NCI-H524 (cell line): ENCODE data around the gene ATG13.
"Not testable (repeated sequence)": the region's sequence is repeated elsewhere in the genome, so short reads cannot be mapped to it uniquely, and the experiment has no call there.

ENCODE experiments used
- DNase-seq, 2 experiments: peaks; one replicate each; lab custom pipeline; 2025; lab: John Stamatoyannopoulos, UW

The ATG13 gene

DNA sequence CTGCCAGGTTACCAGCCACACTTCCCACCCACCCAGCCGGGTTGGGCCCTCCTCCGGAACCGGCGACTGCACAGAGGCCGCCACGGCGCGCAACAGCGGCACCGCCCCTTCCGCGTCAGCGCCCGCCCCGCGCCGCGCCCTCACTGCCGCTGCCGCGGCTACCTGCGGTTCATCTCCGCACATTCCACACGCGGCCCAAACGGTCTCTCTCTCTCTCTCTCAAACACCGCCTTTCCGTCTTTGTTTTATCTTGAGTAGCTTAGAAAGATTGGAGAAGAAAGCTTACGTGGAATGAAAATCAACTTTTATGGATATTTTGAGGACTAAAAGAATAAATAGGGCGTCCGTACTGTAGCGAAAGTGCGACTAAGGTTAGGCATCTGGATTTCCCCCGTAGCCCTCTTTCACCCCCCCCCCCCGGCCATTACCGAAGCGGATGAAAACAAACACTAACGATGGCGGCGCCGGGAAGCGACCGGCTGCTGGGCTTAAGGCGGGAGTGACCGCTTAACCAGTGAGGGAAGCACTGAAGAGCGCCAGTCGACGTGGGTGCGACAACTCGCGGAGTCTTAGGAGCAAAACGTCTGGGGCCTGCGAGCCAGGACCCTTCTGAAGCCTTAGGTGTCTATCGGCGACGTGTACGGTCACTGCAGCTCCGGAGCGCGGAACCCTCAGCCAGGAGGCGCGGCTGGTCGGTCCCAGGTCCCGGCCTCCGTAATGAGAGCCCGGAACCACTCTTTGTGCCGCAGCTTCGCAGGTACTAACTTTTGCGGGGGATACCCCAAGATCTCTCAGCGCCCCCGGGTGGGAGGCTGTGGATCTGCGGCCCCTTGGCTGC is at the start of gene ATG13, which contains the start of gene HARBI1:
ATG13 (plus strand) TSS at position 420 of the 838 bp plus-strand sequence. CDS start 26,739 bp downstream, outside the sequence.
HARBI1 (minus strand) TSS at position 94 of the 838 bp plus-strand sequence. CDS start 990 bp downstream, outside the sequence.
- DNase-seq, result peak; percentile 52 to 77

DNA sequence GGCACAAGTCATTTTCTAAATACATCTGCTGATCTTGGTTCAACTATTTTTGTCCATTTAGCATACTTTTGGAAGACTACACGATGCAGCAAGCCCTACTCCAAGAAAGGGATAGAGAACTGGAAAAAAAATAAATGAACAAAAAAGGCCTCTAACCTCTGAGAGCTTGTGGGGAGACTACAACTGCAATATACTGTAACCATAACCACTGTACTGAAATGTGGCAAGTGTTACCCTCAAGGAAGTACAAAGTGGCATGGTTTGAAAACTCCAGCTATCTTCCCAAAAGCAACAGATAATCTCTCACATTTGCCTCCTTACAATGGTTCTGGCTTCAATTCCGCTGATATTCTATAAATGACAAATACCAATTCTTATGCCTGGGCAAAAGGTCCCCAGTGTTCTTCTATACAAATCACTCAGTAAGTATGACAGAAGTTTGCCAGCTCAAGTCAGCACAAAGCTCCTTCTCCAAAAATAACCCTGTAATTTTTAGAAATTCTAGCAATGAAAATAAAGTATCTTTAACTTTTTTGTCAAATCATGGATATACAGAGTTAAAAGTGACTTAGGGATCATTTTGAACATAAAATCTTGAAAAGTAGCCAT is 46.5 kb upstream of the ATG13 start:
- no peak for DNase-seq

DNA sequence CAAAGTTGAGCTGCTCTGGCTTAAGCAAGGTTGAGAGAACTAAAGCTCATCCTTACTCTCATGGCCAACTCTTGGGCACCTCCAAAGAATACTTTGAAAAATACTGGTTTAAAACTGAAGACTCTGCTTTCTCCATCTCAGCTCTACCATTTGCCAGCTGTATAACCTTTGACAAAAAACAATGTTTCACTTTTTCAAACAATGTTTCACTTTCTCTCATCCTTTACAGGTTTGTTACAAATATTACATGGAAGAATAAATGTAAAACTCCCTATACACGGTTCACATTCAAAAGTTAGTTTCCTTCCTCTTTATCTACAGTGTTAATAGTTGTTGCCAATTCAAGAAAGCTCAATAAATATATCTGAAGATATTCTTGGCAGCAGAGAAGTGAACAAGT is 42.7 kb upstream of the ATG13 start:
- DNase-seq, result no peak

DNA sequence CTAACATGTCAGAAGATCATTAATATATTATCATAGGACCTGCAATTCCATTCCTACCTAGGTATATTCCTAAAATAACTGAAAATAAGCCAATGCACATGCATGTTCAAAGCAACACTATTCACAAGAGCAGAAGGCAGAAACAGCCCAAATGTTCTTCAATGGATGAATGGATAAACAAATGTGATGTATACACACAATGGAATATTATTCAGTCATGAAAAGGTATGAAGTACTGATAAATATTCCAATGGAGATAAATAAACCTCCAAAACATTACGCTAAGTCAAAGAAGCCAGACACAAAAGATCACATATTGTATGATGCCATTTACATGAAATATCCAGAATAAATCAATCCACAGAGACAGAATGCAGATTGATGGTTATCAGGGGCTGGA is 40.3 kb upstream of the ATG13 start:
- DNase-seq, result no peak

DNA sequence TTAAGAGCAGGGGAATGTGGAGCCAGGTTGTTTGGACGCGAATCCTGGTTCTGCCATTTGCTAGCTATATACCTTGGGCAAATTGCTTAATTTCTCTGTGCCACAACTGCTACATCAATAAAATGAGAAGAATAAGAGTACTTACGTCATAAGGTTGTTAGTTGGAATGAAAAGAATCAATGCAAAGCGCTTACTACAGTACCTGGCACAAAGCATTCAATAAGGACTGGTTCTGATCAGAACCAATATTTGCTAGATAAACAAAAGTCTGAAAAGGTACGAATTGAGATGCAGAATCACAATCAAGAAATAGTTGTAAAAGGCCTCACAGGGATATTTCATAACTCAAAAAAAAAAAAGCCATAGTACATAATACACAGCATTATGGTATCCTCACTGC is 34.8 kb upstream of the ATG13 start:
- no peak for DNase-seq

DNA sequence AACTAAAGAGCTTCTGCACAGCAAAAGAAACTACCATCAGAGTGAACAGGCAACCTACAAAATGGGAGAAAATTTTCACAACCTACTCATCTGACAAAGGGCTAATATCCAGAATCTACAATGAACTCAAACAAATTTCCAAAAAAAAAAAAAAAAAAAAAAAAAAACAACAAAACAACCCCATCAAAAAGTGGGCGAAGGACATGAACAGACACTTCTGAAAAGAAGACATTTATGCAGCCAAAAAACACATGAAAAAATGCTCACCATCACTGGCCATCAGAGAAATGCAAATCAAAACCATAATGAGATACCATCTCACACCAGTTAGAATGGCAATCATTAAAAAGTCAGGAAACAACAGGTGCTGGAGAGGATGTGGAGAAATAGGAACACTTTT is 33.8 kb upstream of the ATG13 start:
- DNase-seq, result not testable (repeated sequence)

DNA sequence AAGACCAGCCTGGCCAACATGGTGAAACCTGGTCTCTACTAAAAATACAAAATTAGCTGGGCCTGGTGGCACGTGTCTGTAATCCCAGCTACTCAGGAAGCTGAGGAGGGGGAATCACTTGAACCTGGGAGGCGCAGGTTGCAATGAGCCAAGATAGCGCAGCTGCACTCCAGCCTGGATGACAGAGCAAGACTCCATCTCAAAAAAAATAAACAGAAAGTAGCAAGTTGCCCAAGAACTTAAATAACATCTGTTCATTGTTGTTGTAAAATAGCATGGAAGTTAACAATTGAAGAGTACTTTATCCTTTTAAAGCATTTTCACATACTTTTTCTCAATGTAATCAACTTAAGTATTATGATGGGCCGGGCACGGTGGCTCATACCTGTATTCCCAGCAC is 29.2 kb upstream of the ATG13 start:
- no peak for DNase-seq

DNA sequence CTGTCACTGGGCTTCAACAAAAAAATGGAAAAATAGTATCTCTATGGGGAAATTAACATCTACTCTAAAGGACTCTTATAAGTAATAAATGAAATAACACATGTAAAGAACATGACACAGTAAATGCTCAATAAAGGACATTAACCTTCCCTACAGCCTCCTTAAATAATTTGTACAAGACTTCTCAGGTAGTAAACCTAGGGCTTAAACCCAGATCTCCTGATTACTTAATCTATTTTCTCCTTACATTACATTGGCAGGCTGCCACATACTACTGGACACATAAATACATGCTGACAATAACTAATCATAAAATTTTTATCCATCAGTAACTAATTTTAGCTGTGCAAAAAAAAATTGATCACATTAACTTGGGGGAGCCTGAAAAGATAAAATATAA is 28.4 kb upstream of the ATG13 start:
- DNase-seq, result no peak

DNA sequence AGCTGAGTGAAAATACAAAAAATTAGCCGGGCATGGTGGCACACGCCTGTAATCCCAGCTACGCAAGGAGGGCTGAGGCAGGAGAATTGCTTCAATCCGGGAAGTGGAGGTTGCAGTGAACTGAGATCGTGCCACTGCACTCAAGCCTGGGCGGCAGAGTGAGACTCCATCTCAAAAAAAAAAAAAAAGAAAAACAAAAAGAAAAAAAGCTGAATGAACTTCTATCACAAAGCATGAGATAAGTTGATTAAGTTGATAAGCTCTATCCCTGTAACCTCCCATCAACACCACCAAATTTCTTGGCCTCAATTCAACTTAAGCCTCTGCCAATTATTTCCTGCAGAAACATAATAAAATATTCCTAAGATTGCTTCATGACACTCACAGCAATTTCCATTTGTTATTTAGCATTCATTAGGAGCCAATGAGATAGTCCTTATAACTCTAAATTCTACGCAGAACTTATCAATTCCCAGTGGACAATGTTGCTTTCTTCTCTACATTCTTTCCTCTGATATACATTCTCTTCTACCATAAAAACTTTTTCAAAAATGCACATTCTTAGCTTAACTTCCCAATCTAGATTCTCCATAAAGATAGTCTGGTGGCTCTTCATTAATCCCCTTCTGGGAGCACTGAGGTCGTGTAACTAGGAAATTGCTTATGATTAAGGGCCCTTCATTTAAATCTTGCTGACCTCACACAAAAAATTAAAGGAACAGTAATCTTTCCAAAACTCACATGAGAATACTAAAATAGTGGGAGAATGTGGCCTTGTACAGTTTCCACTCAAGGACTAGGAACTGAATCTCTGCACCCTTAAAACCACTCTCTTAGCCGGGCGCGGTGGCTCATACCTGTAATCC is 26.4 kb upstream of the ATG13 start:
- DNase-seq, result no peak

DNA sequence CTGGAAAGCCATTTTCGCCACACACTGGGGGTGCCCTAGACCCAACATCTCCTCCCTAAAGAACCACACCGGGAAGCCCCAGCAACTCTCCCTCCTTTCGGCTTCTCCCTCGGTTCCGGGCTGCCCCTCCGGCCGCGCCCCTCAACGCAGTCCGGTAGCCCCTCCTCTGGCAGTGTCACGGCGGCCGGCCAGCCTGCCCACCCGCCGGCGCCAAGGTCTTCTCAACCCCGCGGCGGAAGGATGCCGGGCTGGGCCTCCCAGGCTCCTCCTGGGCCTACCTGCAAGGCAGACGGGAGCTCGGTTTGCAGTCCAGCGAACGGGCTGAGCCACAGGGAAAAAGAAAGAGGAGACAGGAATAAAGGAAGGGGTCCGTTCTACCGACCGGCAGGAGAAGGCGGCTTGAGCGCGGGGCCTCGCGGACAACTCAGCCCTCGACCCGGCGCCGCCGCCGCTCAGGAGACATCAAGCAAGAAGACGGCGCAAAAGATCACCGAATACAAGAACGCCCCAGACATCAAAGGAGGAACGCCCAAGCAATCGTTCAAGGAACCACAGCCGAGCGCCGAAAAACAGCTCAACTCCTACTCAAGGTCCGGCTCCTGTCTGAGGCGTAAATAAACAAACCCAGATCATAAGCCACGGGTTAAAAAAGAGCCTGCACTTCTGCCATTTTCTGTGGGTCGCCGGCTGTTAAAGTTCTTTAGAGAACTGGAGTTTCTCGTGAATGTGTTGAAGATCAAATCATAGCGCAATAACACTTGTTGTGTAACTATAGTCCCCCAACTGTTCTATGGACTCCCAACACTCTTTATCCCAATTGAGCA is 23.6 kb upstream of the ATG13 start, which contains the start of gene AMBRA1:
AMBRA1 (minus strand) TSS at position 474 of the 824 bp plus-strand sequence. CDS start 45,643 bp downstream, outside the sequence.
- peak; percentile 32 to 84 for DNase-seq

DNA sequence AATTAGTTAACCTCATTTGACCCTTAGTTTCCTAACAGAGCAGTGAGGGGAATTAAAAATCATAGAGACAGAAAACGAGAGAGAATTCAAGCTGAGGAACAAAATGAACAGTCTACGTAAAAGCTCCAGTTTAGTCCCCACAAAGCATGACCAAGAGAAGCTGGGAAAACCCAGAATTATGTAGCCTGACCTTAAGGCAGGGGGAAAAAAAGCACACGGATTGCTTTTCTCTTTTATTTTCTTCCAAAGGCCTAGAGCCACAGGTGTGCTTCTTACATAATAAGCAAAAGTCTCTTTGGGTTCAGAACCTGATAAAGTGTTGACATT is 23.0 kb upstream of the ATG13 start:
- DNase-seq, result no peak

DNA sequence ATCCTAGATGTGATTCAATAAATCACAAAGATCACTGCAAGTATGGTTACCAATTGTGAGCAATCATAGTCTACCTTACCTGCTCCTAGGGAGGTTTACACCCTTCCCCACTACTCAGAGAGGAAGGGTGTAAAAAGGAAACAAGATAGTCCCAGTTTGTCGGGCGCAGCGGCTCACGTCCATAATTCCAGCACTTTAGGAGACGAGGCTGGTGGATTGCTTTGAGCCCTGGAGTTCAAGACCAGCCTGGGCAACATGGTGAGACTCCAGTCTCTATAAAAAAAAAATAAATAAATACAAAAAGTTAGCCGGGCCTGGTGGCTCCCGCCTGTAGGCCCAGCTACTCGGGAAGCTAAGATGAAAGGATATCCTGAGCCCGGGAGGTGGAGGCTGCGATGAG is 22.6 kb upstream of the ATG13 start:
- no peak for DNase-seq

DNA sequence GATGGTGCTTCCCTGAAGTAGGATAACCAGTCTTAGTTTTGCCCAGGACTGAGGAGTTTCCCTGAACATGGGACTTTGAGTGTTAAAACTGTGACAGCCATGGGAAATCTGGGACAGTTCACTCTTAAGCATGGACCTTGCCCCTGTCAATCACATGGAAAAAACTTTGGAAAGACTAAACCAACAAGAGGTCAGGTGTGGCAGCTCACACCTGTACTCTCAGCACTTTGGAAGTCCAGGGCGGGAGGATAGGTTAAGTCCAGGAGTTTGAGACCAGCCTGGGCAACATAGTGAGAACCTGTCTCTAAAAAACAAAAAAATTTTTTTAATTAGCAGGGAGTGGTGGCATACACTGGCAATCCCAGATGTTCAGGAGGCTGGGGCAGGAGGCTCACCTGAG is 20.2 kb upstream of the ATG13 start:
- no peak for DNase-seq

DNA sequence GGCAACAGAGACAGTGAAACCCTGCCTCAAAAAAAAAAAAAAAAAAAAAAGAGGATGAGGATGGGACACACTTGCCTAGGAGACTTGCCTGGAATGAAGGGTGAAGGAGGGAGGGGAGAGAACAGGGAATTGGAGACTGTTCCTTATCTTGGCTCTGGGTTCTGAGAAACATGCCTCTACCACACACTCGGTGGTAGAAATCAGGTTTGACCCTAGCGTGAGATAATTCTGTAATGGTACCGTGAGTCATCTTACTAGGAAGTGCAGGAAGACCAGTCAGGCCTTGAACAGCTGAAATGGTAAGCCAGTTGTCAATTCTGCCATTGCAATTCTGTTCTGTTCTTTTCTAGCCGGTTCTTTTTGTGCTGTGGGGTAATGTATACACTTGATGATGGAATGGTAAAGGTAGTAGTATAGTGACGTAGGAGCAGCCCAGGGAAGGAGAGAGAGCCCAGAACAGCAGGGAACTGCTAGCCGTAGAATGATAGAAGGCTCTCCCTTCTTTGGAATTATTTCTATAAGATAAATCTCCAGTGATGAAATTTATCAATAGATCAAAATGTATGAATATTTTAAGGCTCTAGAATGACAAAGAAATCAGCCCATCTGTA is 19.6 kb upstream of the ATG13 start:
- DNase-seq, result no peak

DNA sequence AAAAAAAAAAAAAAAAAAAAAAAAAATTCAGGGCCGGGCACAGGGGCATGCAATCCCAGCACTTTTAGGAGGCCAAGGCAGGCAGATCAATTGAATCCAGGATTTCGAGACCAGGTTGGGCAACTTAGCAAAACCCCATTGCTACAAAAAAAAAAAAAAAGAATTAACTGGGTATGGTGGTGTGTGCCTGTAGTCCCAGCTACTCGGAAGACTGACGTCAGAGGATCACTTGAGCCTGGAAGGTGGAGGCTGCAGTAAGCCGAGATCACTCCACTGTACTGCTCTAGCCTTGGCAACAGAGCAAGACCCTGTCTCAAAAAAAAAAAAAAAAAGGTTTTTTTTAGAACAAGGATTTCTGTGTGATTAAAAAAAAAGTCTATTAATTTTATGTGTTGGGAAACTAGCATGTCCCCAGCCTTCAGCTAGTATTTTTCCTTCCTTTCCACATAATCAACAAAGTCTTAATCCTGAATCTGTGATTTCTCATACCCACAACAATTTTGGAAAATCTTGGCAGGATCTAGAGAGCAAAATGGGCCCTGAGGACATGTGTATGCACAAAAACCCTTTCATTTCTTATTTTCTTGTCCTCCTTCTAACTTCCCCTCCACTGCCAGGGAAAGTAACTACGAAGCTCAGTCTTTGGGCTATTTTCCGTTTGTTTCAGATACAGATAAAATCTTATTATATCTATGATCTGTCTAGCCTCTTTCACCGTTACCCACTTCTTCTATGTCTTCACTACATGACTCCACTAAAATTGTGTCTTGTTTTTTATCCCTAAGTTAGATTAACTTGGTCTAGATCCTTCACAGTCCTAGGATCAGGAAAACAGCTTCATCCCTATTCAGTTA is 17.8 kb upstream of the ATG13 start:
- DNase-seq, result no peak

DNA sequence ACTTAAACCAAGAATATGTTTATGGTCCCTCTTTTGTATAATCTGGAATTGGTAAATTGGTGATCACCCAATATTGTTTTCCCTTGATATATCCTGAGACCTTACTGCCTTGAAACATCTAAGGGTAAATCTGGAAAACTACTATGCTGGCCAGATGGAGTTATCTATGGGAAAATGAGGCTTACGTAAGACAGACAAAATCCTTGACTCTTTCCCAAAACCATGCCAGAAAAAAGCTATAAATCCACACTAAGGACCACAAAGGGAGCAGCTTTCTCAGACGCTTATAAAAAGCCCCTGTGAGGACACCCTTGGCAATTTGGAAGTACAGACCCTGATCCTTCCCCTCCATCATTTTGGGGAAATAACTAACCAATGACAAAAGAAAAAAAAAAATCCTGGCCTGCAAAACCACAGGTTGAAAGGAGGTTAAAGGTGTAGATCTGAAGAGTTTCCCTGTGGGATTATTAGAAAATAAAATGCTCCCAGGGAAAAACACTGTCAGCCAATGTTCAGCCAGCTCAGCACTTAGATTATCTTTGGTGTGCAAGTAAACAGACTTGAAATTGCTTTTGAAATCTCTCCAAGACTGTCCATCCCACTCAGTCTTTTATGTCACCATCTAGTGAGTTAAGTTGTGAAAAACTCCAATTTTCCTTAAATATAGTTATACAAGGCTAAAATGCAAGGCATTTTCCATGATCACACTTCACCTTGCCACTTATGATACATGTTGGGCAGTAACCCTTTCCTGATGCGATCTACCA is 17.0 kb upstream of the ATG13 start:
- DNase-seq, result no peak

DNA sequence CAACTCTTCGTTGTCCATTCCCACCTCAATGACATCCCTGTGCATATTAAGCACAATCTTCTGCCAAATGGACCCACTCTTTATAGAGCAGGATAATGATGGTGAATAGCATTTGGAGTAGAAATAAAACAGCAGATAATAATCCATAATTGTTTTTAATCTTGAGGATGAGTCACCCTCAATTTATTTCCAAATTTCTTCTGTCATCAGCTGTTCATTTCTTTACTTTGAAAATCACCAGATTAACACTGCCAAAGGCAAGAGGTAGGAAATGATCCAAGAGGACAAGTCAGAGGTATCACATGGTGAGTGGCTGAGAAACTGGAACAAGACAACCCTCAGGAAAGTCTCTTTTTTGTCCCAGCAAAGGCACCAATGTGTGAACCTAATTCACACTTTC is 16.2 kb upstream of the ATG13 start:
- DNase-seq, result no peak

DNA sequence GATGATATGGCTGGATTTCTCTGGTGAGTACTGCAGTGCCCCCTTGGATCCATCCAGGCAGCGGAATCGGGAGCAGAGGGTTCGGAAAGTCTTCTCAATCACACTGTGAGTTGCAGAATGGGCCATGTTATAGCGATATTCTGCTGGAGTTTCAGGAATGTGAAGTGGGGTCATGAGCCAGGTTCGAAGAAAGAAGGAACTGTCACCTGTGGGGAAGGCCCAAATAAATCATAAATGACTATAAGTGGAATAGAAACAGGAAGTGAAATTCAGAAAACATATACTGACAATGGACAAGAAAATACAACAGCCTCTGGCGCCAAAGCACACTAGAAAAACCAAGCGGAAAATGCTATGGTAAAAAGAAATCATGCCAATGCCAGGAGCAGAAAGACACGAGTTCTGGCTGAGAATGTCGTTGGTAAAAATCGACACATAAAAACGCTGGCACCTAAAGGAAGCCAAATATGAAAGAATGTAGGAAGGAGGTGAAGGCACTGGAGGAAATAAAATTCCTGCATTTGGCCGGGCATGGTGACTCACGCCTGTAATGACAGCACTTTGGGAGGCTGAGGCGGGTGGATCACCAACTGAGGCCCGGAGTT is 13.5 kb upstream of the ATG13 start:
- no peak for DNase-seq

DNA sequence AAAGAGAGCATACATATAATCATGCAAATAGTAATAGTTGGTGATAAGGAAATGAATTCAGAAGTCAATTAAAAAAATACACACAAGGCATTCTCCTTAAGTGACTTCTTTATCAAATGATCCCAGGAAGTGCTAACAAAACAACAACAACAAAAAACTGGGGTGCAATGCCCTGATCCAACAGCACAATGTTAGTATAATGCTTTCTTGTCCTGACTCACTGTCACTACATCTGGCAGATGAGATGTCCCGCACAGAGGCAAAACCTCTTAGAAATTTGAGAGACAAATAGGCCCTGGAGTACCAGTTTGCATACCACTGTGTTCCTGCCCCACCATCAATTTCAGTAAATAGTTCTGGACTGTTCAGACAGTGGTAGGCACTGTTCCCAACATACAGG is 12.6 kb upstream of the ATG13 start:
- DNase-seq, result no peak
